A549 treated with DMSO at 1 μM for 4 hours (cell line): ENCODE measurements around the gene SART1. TPM values are rescaled to one million over a fixed set of nuclear protein-coding genes. Genes with fewer than 3 reads are reported as not detected.

Source experiments
- total RNA-seq: library from RNA; stranded (reverse); fragments of 200-300 nt; extraction: Qiagen RNA extraction; gene quantifications from 5 replicates; pipeline ENCODE4 v1.2.3, GENCODE V29; 2022; ENCODE audit warnings: low read depth

Gene SART1
- total RNA-seq = 43.7 to 71.8 TPM (median 59.1 TPM) in 5 replicates

GRCh38 chr11:65961267-65962140 is at the start of gene SART1:
Gene SART1 (plus strand): TSS chr11:65961734. CDS start chr11:65961781, 47 bp downstream.

GRCh38 chr11:65918211-65919140 is 43.1 kb upstream of the SART1 start, which contains the start of gene C11orf68:
Gene C11orf68 (minus strand): TSS chr11:65919062. CDS start chr11:65919031, 31 bp downstream.

DNA sequence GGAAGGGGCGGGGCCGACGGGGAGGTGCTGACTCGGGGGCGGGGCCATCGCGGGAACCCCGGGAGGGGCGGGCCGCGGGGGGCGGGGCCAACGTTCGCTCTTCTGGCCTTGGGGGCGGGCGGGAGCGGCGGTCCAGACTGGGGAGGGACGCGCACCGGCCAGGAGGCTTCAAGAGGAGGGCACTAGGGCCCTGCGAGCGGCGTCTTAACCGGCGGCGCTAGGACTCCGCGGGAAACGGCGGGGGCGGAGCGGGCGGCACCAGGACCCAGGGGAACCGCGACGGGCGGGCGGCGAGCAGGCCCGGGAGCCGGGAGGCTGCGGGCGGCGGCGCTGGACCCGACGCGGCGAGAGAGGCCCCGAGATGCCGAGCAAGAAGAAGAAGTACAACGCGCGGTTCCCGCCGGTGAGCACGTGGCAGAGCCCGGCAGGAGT is 42.4 kb upstream of the SART1 start, which contains the start of gene DRAP1:
Gene DRAP1 (plus strand): TSS at position 286 of the 432 bp plus-strand sequence. CDS start 76 bp downstream, at position 362.

DNA sequence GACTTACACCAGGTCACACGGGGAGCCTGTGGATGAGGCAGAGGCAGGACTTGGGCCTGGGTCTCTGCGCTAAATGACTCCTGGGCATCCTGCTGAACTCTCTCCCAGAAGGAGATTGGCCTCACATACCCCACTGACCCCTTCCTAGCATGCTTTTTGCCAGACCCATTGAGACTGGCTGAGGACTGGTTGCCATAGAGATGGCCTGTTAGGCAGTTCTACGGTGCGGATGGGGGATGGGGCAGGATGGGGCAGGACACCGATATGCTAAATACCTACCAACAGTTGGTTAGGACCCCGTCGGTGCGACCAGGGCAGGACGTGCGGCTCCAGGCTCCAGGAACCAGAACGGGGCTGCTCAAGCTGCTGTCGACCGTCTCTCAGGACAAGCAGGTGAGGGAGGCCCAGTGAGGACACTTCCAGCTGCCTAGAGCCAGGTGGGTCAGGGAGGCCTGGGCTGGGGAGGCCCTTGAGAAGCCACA is 16.1 kb upstream of the SART1 start, which contains the start of gene TSGA10IP:
Gene TSGA10IP (plus strand): TSS at position 51 of the 482 bp plus-strand sequence. CDS start 196 bp downstream, at position 247.

GRCh38 chr11:66001942-66002647 is 40.6 kb downstream of the SART1 start, which contains the start of the genes BANF1 and EIF1AD:
Gene BANF1 (plus strand): TSS chr11:66002503. CDS start chr11:66003251, 748 bp downstream.
Gene EIF1AD (minus strand): TSS chr11:66002157. CDS start chr11:66000389, 1,768 bp downstream.

GRCh38 chr11:66011785-66012303 is 50.3 kb downstream of the SART1 start, which contains the start of gene CST6:
Gene CST6 (plus strand): TSS chr11:66012008. CDS start chr11:66012045, 37 bp downstream.

GRCh38 chr11:66026017-66026529 is 64.5 kb downstream of the SART1 start, which contains the start of gene CATSPER1:
Gene CATSPER1 (minus strand): TSS chr11:66026479. CDS start chr11:66026379, 100 bp downstream.

Other genes with a start within 250 kb of the SART1 start
- gene KAT5, start 249.5 kb upstream of the SART1 start, total RNA-seq = 44.8 to 54.2 TPM (median 47.0 TPM) in 5 replicates
- 23.8 to 48.1 TPM (median 44.1 TPM) in 5 replicates for gene RNASEH2C, start 240.9 kb upstream of the SART1 start, total RNA-seq
- 10.0 to 13.8 TPM (median 11.8 TPM) in 5 replicates for gene AP5B1, start 180.8 kb upstream of the SART1 start, total RNA-seq
- 0.02 to 0.08 TPM (median 0.02 TPM) in 3 of 5 replicates, not detected in the others for gene OVOL1, start 174.7 kb upstream of the SART1 start, total RNA-seq
- 0.06 to 0.14 TPM (median 0.11 TPM) in 4 of 5 replicates, not detected in the other for gene SNX32, start 127.8 kb upstream of the SART1 start, total RNA-seq
- 2,114 to 2,300 TPM (median 2,193 TPM) in 5 replicates for gene CFL1, start 103.6 kb upstream of the SART1 start, total RNA-seq
- 24.8 to 34.5 TPM (median 33.9 TPM) in 5 replicates for gene MUS81, start 101.3 kb upstream of the SART1 start, total RNA-seq
- 0.67 to 2.1 TPM (median 1.4 TPM) in 5 replicates for gene EFEMP2, start 88.9 kb upstream of the SART1 start, total RNA-seq
- 0.09 TPM in 1 of 5 replicates, not detected in the others for gene CTSW, start 81.9 kb upstream of the SART1 start, total RNA-seq
- gene FIBP, start 73.3 kb upstream of the SART1 start, total RNA-seq = 74.2 to 92.5 TPM (median 85.4 TPM) in 5 replicates
- gene CCDC85B, start 71.1 kb upstream of the SART1 start, total RNA-seq = 21.7 to 51.3 TPM (median 42.0 TPM) in 5 replicates
- gene FOSL1, start 61.3 kb upstream of the SART1 start, total RNA-seq = 176 to 296 TPM (median 205 TPM) in 5 replicates
- 58.3 to 75.5 TPM (median 60.6 TPM) in 5 replicates for gene C11orf68, start 42.7 kb upstream of the SART1 start, total RNA-seq
- 204 to 286 TPM (median 228 TPM) in 5 replicates for gene DRAP1, start 42.3 kb upstream of the SART1 start, total RNA-seq
- gene TSGA10IP, start 16.3 kb upstream of the SART1 start, total RNA-seq = not detected in 5 replicates
- gene EIF1AD, start 40.4 kb downstream of the SART1 start, total RNA-seq = 41.2 to 48.0 TPM (median 43.0 TPM) in 5 replicates
- gene BANF1, start 40.8 kb downstream of the SART1 start, total RNA-seq = 374 to 484 TPM (median 463 TPM) in 5 replicates
- gene CST6, start 50.3 kb downstream of the SART1 start, total RNA-seq = not detected in 5 replicates
- gene CATSPER1, start 64.7 kb downstream of the SART1 start, total RNA-seq = 0.53 to 2.1 TPM (median 1.5 TPM) in 5 replicates
- gene GAL3ST3, start 87.4 kb downstream of the SART1 start, total RNA-seq = not detected in 5 replicates
- gene SF3B2, start 90.6 kb downstream of the SART1 start, total RNA-seq = 168 to 185 TPM (median 175 TPM) in 5 replicates
- gene PACS1, start 108.5 kb downstream of the SART1 start, total RNA-seq = 49.5 to 72.3 TPM (median 60.7 TPM) in 5 replicates